MCF 10A (cell line): Measurements from ENCODE around the gene PPP1R1C. TPM values are rescaled to one million over a fixed set of nuclear protein-coding genes. Genes with fewer than 3 reads are reported as not detected.

Experiments used
- BruUV-seq: library from RNA; stranded (reverse); fragments of 400-500 nt; replicated peaks from 2 replicates; lab custom pipeline; 2021; lab: Mats Ljungman, UMichigan
- CTCF ChIA-PET: fragments of 300-600 bp; sonication (Branson Sonifier 250); formaldehyde crosslinking; extraction: SDS; loops from one replicate; lab custom pipeline; 2021; ENCODE audit warnings: antibody characterized with exemption, inconsistent platforms; lab: Yijun Ruan, JAX
- POLR2A ChIA-PET: fragments of 300-600, 350-650 bp; sonication (Branson Sonifier 250); formaldehyde crosslinking; extraction: SDS; loops from one replicate; lab custom pipeline; 2020; ENCODE audit warnings: antibody characterized with exemption, inconsistent platforms; lab: Yijun Ruan, JAX
- DNase-seq: peaks from one replicate; pipeline ENCODE4 v3.0.0-alpha.2; 2018; ENCODE audit not compliant: unreplicated experiment
- H3K27ac Mint-ChIP-seq: one replicate; pipeline ENCODE4 v1.8.0; 2022; ENCODE audit warnings: mild to moderate bottlenecking, low read depth, mixed read lengths; ENCODE audit not compliant: unreplicated experiment
- H3K27me3 Mint-ChIP-seq: one replicate; pipeline ENCODE4 v1.8.0; 2022; ENCODE audit warnings: mixed read lengths; ENCODE audit not compliant: insufficient read depth, unreplicated experiment
- H3K36me3 Mint-ChIP-seq: one replicate; pipeline ENCODE4 v1.8.0; 2022; ENCODE audit warnings: mild to moderate bottlenecking, moderate library complexity, mixed read lengths; ENCODE audit not compliant: insufficient read depth, unreplicated experiment
- H3K4me1 Mint-ChIP-seq: one replicate; pipeline ENCODE4 v1.8.0; 2022; ENCODE audit warnings: mixed read lengths; ENCODE audit not compliant: insufficient read depth, unreplicated experiment
- H3K4me3 Mint-ChIP-seq: one replicate; pipeline ENCODE4 v1.8.0; 2022; ENCODE audit warnings: mild to moderate bottlenecking, moderate library complexity, mixed read lengths; ENCODE audit not compliant: unreplicated experiment
- H3K9me3 Mint-ChIP-seq: one replicate; pipeline ENCODE4 v1.8.0; 2022; ENCODE audit warnings: mixed read lengths; ENCODE audit not compliant: unreplicated experiment
- intact Hi-C: fragments of 100-400 bp; cut with micrococcal nuclease; formaldehyde crosslinking; loops from 2 replicates; pipeline ENCODE4 v1.14.1; 2022
- total RNA-seq: library from RNA; stranded (reverse); gene quantifications from 2 replicates; pipeline ENCODE4 v1.2.3, GENCODE V29; 2022
- TF ChIP-seq, protein P1 (sequence below): fragments of 200-600 bp; IDR thresholded peaks from one replicate; pipeline ENCODE4 v1.8.0; 2022; ENCODE audit warnings: antibody characterized with exemption, mild to moderate bottlenecking; ENCODE audit not compliant: unreplicated experiment

The PPP1R1C gene
- total RNA-seq, 1 experiment from 2014 or later, result not detected

DNA sequence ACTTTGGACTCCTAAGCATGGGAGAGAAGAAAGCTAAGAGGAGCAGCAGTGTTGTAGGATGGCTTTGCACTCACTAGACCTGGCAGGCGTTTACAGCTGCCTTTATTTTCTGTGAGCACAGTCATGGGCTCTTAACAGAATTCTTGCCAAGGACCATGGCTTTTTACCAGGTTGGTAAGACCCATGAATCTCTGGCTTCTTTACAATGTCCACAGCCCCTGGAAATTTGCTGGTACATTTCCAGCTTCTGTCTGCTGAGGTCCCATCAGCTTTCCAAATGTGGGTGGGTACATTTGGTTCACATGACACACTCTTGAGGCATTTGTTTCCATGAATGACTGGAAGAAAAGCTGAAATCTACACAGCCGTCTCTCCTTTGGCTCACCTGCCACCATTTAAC, 162.7 kb downstream of the PPP1R1C start:
- TF ChIP-seq, protein P1, sequence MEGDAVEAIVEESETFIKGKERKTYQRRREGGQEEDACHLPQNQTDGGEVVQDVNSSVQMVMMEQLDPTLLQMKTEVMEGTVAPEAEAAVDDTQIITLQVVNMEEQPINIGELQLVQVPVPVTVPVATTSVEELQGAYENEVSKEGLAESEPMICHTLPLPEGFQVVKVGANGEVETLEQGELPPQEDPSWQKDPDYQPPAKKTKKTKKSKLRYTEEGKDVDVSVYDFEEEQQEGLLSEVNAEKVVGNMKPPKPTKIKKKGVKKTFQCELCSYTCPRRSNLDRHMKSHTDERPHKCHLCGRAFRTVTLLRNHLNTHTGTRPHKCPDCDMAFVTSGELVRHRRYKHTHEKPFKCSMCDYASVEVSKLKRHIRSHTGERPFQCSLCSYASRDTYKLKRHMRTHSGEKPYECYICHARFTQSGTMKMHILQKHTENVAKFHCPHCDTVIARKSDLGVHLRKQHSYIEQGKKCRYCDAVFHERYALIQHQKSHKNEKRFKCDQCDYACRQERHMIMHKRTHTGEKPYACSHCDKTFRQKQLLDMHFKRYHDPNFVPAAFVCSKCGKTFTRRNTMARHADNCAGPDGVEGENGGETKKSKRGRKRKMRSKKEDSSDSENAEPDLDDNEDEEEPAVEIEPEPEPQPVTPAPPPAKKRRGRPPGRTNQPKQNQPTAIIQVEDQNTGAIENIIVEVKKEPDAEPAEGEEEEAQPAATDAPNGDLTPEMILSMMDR, result no peak
- DNase-seq, result peak; percentile 4
- POLR2A ChIA-PET, result no interaction called here
- H3K4me3 Mint-ChIP-seq, result no peak overlapping the region
- no peaks in the 10 kb centered on the region for H3K4me1 Mint-ChIP-seq
- H3K27ac Mint-ChIP-seq, result no peak overlapping the region
- H3K36me3 Mint-ChIP-seq, result peaks cover 9% of the 10 kb centered on the region
- no peaks in the 10 kb centered on the region for H3K27me3 Mint-ChIP-seq
- CTCF ChIA-PET, result interaction anchor here (1.0 kb wide), 1 partner anchor 70 kb away, joined by 3 read pairs; no protein-coding TSS in a partner anchor
- no TSS peak for BruUV-seq
- no peaks in the 10 kb centered on the region for H3K9me3 Mint-ChIP-seq
- intact Hi-C loops, result no loop called here

DNA sequence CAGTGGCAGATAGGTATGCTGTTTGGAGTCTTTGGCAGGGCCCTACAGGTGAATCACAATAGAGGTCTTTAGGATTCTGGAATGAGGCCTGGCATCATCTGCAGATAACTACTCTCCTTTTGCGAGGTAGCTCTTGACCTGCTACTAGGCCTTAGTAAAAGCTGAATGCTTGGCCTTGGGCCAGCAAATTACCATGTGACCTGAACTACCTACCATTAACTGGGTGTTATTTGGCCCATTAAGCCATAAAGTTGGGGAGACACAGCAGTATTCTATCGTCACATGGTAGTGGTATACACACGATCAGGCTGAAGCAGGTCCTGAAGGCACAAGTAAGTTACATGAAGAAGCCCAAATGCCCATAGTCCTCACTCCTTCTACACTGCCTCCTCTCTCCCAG, 178.2 kb downstream of the PPP1R1C start:
- ChIA-PET POLR2A (no interaction called here), CTCF (interaction anchor here (0.8 to 0.9 kb wide), 2 partner anchors 485 to 501 kb away, joined by 3 to 6 read pairs; no protein-coding TSS in a partner anchor)
- TF ChIP-seq, protein P1, result no peak
- H3K27me3 Mint-ChIP-seq, result no peaks in the 10 kb centered on the region
- H3K36me3 Mint-ChIP-seq, result no peaks in the 10 kb centered on the region
- peaks cover 6% of the 10 kb centered on the region for H3K4me1 Mint-ChIP-seq
- DNase-seq, result no peak
- no peaks in the 10 kb centered on the region for H3K9me3 Mint-ChIP-seq
- intact Hi-C loops, result no loop called here
- H3K27ac Mint-ChIP-seq, result no peak overlapping the region
- BruUV-seq, result no TSS peak
- H3K4me3 Mint-ChIP-seq, result no peak overlapping the region

DNA sequence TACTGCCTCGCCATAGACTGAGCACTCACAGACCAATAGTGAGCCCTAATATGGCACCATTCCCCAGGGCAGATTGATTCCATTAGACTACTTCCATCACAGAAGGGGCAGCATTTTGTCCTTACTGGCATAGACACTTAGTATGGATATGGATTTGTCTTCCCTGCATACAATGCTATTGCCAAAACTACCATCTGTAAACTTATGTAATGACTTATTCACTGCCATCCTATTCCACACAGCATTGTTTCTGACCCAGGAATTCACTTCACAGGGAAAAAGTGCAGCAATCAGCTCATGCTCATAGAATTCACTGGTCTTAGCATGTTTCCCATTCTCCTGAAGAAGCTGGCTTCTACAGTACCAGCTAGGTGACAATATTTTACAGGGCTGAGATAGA, 179.0 kb downstream of the PPP1R1C start:
- POLR2A ChIA-PET, result no interaction called here
- H3K4me1 Mint-ChIP-seq, result peaks cover 6% of the 10 kb centered on the region
- no peaks in the 10 kb centered on the region for H3K27me3 Mint-ChIP-seq
- TF ChIP-seq, protein P1, result no peak
- H3K36me3 Mint-ChIP-seq, result no peaks in the 10 kb centered on the region
- H3K9me3 Mint-ChIP-seq, result no peaks in the 10 kb centered on the region
- BruUV-seq, result no TSS peak
- DNase-seq, result no peak
- no peak overlapping the region for H3K4me3 Mint-ChIP-seq
- CTCF ChIA-PET, result interaction anchor here (0.6 kb wide), 1 partner anchor 200 kb away, joined by 3 read pairs; no protein-coding TSS in a partner anchor
- H3K27ac Mint-ChIP-seq, result no peak overlapping the region
- intact Hi-C loops, result no loop called here

DNA sequence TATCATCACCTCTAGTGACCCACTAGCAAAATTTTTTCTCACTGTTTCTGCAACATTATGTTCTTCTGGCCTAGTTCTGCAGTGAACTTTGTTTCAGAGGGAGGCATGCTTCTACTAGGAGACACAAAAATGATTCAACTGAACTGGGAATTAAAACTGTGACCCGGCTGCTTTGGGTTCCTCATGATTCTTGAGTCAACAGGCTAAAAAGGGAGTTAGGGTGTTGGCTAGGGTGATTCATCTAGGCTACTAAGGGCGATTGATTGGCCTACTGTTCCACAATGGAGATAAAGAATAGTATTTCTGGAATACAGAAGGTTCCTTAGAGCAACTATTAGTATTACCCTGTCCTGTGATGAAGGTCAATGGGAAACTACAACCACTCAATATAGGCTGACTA, 179.5 kb downstream of the PPP1R1C start:
- Mint-ChIP-seq H3K4me3 (no peak overlapping the region), H3K36me3 (no peaks in the 10 kb centered on the region), H3K9me3 (no peaks in the 10 kb centered on the region), H3K27ac (no peak overlapping the region), H3K27me3 (no peaks in the 10 kb centered on the region), H3K4me1 (peaks cover 6% of the 10 kb centered on the region)
- TF ChIP-seq, protein P1, result no peak
- no peak for DNase-seq
- intact Hi-C loops, result no loop called here
- no TSS peak for BruUV-seq
- ChIA-PET POLR2A (no interaction called here), CTCF (interaction anchor here (0.6 kb wide), 1 partner anchor 200 kb away, joined by 3 read pairs; no protein-coding TSS in a partner anchor)
